UCSD-AML1 (cell line): ENCODE results near the gene COL25A1.
"Not testable (repeated sequence)": the region's sequence is repeated elsewhere in the genome, so short reads cannot be mapped to it uniquely, and the experiment has no call there.

Source experiments
- DNase-seq: peaks from one replicate; lab custom pipeline; 2025; ENCODE audit not compliant: unreplicated experiment; lab: John Stamatoyannopoulos, UW

COL25A1 gene

DNA sequence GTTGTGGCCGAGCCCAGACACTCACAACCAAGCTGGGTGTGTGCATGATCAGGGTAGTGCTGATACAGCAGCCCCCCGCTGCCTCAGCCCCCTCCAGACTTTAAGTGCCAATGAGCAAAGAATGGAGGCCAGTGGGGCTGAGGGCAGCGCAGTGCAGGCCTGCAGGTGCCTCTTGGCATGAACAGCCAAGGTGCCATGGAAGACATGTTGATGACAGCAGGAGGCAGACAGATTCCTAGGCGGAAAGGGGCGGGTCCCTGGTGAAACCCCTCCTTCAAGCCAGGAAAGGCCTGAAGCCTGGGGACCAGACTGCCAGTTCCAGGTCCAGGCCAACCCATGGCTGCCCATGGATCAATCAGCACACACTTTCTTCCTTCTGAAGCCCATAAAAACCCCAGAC lies 286.3 kb downstream of the COL25A1 start:
- no peak for DNase-seq

DNA sequence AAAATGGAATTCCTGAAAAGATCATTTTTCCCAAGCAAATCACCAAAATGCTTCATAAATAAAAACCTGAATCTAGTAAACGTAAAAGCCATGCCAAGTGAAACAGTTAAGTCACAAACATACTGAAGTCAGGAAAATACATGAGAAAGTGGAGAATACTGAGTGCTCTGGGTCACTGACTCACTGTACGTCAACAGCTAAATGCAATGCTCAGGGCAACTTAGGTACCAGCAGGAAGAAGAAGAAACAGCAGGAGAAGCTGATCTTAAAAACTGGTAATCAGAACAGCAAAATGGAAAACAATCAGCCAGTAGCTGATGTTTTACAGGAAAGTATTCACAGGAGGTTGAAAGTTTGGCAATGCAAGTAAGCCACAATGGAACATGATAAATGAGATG lies 287.0 kb downstream of the COL25A1 start:
- DNase-seq: no peak

DNA sequence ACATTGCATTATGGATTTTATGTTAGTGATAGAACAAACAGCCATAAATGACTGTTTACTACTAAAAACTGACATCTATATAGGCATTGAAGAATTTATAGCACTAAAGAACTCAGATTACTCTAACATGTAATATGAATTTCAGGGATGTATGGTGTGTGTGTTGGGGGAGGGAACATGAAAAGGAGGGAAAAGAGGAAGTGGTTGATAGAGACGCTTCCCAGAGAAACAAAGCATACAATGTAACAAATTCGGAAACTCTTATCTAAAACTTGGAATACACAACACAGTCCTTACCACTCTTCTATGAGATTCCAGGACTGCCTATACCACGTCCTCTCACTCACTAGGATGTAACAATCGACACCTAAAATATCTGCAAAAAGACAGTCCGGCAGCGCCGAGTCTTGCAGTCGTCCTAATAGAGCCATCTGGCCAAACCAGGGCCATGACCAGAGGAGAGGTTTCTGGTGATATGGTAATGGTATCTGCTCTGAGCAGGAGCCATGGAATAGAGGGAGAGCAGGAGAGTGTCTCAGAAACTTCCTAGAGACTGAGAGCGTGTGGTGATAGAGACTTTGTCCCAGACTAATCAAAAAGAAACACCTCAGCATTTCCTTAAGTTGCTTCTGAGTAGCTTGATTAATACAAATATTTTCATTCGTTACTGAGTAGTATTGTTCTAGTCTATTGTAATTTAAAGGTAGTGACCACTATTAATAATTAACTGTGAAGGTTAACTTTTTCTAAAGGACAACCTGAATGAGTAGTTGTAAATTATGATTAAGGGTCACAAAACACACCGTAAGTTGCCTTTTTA lies 287.7 kb downstream of the COL25A1 start:
- DNase-seq: no peak

DNA sequence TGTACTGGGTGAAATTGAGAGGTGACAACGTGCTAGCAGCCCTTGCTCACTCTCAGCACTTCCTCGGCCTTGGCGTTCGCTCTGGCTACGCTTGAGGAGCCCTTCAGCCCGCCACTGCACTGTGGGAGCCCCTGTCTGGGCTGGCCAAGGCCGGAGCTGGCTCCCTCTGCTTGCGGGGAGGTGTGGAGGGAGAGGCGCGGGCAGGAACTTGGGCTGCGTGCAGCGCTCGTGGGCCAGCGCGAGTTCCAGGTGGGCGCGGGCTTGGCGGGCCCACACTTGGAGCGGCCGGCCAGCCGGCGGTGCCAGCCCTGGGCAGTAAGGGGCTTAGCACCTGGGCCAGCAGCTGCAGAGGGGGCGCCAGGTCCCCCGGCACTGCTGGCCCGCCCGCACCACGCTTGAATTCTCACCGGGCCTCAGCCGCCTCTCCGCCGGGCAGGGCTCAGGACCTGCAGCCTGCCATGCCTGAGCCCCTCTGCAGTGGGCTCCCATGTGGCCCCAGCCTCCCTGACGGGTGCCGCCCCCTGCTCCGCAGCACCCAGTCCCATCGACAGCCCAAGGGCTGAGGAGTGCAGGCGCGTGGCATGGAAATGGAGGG lies 290.1 kb downstream of the COL25A1 start:
- DNase-seq: no peak

DNA sequence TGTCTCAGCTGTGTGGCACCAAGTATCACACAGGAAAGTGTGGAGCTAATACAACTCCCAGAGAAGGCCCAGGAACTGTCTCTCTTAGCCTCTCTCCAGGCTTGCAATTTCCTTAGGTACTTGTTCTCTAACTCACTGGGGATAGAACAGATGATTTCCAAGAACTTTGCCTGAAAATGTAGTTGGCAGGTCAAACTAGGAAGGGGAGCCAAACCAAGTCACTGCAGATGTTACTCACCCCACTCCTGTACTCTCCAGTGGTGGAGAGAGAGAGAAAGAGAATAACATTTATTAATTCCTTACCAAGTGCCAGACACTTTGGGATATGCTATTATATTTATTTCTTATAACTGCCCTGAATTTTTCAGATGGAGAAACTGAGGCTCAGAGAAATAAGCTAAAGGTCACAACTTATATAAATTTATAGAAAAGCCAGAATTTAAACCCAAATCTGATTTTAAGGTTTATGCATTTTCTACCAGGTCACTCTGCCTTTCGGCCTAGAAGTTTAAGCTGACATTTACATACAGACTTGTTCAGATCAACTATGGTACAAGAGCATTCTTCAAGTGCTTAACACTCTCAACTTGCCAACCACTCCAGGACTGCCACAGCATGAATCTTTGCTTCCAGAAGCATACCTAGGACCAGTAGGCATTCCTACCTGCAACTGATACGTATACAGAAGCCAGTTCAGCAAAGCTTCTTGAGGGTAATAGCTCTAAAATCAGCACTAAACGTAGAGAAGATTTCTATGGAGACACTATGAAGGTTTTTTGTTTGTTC lies 291.0 kb downstream of the COL25A1 start:
- no peak for DNase-seq

DNA sequence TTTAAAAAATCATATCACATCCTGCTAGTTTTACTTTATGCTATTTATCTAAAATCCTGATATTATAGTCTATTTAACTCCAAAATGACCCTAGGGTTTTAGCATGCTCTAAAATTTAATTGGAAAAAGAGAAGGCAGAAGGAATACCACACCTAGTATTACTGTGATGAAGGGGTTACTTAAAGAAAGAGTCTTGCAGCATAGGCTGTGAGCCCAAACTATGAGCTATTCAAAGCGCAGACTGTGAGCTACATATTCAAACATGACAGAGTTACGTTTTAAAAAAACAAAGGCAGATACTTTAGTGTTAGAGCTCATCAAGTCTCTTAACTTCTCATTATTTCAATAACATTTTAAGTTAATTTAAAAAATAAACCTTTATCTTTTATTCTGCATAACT lies 291.9 kb downstream of the COL25A1 start:
- DNase-seq: no peak

DNA sequence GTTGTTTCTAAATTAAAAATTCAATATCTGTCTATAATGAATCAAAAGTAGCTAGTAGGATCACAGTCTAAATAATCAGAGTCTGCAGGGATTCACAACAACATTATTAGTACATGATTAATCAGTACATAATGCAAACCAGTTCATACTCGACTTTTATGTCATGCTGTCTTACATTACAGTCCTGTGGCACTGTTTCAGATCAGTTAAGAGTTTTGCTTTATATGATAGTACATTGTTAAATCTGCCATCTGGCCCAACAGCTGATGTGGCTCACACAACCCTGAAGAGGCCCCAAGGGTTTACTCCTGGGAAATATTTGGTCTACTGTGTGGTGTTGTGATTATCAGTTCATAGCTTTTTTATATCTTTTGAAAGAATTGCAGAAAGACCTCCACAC lies 292.5 kb downstream of the COL25A1 start:
- DNase-seq: no peak

DNA sequence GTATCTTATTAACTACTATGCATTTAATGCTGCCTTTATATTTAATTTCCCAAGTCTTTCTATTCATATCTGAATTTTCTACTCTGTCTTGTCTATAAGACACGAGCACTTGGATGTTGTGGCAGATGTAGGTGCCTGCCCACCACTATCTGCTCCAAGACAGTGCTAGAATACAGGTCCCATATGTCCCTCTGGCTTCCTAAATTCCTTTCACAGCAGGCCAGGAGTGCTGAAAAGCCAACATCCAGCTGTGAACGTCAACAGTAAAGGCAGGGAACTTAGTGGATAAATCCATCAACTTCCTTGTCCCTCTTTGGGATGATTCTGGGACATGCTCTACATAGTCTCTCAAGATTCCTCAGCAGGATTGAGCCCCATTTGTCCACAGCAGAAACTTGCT lies 294.5 kb downstream of the COL25A1 start:
- DNase-seq: no peak

DNA sequence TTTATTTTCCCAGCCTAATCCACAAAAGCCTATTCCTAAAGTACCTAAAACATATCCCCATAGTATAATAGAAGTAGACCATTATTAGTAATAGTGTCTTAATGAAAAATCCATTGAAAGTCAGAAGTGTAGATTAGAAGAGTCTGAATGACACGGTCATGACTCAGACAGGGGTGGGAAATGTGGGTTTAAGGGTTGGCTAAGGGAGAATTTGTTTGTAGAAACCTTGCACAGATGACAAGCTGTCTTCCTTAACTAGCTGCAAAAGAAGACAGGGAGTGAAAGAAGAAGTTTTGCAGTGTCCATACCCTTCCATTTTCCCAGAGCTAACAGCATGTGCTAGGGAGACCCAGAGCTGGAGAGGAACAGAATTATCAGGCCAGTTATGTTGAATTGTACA lies 296.9 kb downstream of the COL25A1 start:
- no peak for DNase-seq

DNA sequence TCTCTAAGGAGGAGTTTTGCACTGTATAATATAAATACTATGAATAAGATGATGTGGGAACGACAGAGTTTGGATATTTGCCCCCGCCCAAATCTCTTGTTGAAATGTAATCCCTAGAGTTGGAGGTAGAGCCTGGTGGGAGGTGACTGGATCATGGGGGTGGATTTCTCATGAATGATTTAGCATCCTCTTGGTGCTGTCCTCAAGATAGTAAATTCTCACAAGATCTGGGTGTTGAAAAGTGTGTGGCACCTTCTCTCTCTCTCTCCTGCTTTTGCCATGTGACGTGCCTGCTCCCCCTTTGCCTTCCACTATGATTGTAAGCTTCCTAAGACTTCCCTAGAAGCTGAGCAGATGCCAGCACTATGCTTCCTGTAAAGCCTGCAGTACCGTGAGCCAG lies 298.0 kb downstream of the COL25A1 start:
- no peak for DNase-seq

DNA sequence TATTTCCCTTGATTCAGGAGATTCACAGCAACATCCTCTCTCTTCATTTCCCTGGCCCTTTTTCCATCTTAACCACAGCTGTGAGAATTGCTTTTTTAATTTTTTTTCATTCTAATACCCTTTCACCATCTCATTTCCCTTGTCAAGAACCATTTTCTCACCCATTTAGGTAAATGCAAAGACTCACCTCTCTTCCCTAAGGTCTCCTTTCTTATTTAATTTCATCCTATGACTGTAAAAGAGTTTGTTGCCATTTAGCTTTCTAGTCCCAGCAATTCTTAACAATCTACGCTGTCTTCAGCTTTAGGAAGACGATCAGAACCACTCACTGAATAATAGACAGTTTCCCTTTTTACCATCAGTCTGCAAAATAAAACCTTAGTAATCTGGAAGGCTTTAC lies 298.5 kb downstream of the COL25A1 start:
- no peak for DNase-seq

DNA sequence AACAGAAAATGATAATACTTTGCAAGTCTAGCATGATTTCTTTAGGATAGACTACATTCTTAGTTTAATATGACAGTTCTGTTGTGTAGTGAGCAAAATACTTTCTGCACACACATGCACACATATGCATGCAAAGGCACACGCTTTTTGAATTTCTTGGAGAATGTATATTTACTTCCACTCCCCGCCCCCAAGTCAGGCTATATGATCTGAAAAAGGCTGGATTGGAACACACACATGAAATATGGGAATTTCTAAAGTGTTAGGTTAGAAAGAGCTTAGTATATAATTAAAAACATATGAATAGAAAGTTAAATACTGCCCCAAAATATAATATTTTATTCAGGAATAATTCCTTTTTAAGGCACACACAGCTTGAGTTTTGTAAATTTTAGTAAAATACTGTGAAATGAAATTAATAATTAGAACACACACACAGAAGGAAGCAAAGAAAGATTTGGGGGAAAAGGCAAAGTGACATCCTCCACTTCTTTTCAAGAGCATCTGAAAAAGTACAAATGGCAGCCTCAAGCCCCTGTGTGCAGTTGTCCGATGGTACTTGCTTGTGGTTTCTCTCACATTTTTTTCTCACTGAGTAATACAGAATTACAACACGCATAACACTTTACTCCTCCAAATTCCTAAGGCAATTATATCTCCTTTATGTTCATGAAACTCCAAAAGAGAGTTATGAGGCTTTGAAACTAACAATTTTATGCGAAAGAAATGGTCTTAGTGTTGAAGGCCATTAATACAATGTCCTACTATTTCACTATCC lies 310.7 kb downstream of the COL25A1 start:
- no peak for DNase-seq

DNA sequence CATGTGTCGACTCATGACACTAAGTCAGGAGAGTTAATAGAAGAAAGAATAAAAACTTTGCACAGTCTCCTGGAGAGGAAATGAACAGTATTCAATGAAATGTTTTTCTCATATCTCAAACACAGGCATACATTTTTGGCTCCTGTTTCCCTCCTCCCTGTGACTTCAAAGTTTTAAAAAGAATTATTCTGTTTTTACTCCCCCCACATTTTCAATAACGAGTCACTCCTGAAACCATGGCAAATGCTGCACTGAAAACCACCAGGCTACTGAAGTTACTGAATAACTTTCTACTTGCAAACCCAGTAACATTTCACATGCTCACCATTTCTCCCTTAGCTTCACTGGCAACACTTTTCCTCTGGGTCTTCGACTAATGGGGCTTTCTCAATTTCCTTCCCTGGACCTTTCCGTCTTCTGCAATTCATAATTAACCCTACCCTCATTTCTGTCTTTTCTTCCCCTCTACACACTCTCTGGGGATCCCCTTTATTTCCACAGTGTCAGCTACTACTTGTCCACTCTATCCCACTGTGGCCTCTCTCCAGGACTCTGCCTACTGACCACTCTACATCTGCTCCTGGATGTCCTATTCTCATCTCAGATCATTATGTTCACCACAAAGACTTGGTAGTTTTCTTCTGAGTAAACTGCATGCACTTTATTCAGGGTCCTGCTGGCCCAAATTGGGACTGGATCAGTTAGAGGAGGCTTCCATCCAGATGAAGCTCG lies 313.8 kb downstream of the COL25A1 start:
- no peak for DNase-seq

DNA sequence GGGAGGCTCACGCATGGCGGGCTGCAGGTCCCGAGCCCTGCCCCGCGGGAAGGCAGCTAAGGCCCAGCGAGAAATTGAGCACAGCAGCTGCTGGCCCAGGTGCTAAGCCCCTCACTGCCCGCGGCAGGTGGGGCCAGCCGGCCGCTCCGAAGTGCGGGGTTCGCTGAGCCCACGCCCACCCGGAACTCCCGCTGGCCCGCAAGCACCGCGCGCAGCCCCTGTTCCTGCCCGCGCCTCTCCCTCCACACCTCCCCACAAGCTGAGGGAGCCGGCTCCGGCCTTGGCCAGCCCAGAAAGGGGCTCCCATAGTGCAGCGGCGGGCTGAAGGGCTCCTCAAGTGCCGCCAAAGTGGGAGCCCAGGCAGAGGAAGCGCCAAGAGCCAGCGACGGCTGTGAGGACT lies 318.0 kb downstream of the COL25A1 start:
- DNase-seq: not testable (repeated sequence)

DNA sequence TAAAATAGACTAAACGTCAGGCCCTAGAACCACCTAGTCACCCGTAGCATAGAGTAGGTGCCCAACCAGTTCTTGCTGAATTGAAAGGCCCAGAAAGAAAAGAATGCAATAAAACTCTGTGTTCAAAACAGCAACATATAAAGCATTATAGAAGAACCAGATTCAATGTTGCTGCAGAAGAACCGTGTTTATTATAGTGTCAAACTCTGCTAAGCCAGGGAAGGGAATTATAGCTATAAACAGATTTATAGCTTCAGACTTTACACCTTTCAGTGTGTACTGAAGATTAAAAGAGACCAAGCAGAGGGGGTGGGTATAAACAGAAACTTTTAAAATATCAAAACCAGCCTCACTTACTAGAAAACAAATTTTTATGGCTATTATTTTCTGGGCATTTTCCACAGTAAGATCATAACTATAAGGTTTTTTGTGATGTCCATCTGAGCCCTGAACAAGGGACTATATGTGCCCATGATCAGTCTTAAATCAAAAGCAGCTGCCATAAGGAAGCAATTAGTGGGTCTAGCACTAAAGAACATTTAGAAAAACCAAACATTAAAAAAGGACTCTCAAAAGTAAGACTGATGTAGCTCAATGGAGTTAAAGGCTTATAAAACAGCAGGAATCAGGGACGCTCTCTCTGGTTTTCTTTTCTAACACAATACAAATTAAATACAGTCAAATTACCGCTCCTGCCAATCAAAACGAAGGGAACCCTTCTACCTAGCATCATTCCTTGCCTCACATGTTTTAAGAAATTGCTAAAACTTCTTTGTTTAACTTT lies 319.9 kb downstream of the COL25A1 start:
- no peak for DNase-seq

DNA sequence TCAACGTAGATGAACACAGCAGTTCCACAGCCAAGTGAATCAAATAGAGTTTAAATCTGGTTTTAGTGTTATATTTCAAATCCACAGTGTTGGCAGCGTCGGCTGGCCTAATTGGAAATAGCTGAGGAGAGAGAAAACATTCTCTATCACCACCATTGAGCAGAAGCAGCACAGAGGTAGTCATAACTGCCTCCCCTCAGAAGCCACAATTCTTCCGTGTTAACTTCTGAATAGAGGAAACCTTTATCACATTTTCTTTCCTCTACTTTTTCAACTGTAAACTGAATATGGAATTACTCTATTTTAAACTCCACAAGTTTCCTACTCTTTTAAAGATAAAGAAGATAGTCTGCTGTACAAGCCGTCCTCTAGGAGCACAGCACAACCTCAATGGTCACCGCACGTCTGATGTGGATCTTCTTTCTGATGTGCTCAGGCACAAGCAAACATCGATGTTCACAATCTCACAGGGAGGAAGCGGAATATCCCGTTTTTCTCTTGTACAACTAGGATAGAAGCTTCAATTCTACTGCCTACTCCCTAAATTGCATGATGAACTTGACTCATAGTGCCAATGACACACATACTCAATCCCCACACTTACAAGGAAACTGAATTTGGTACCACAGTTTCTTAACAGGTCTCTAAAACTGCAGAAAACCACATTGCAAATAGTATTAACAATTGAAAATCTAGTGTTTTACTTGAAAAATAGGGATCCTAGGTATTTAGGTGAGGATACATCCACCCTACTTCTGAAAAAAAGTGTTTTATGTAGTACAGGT lies 321.8 kb downstream of the COL25A1 start:
- DNase-seq: no peak

DNA sequence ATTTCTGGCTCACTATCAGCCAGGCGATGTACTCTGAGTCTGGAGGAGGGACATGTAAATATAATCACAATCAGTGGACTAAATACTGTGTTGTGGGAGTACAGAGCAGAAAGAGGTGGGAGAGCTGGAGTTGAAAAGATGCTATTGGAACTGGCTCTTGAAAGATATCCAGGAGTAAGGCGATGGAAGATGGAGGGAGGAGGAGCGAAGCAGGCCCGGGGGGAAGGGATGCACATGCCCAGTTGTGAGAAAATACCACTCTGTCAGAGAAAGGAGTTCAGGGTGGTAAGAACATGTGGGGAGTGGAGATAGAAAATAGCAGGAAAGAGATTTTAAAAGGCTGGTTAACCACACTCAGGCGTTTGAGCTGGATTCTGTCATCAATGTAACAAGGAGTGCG lies 322.7 kb downstream of the COL25A1 start:
- DNase-seq: no peak

DNA sequence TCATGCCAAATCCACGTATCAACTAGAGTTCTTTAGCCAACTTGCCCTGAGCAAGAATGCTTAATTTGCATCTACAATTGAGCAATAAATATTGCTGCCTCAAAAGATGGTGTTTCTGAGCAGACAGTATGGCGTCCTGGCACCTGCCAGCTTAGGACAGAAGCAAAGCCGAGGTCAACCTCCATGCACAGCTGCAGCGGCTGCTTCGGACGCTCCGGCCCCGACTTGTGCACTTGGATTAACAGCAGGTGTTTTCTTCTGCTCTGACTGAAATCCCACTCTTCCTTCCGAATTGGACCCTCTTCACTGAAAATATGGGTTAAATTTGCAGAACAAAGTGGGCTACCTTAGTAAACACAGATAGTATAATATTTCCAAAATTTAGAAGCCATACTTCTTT lies 324.4 kb downstream of the COL25A1 start:
- no peak for DNase-seq

DNA sequence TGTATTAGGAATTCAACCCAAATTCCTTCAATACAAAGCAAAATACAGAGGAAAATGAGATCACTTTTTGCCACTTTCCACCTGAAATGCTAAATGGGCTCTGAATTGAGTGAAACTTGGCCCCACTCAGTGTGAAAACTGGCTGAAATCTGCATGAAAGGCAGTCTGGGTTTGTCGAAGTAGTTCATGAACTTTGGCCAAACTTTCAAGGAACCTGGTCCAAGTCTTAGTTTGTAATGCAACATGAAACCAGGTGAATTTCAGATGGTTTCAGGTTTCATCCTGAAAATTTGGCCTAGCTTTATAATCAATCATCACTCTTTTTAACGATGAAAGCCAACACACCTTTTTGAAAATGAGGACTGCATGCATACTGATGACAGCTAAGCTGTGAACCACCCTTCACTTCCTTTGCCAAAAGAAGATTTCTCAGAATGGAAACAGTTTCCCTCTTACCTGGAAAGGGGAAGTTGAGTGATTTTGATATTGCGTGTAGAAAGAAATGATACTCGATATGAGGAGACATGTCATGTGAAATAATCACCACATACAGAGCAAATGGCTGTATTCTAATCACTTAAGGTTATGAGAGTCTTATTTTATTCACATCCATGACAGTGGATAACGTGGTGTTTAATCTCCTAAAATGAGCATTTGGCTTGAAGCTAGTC lies 329.7 kb downstream of the COL25A1 start:
- no peak for DNase-seq
